DOHH2 (cell line): ENCODE results near the gene C2orf66.

Experiments used
- H3F3A ChIP-seq: fragments of 200-600 bp; sonication (generic), shearing (Covaris generic); 2 replicates; pipeline ENCODE4 v1.6.0; 2016; ENCODE audit warnings: antibody characterized with exemption, mild to moderate bottlenecking; ENCODE audit not compliant: control insufficient read depth, insufficient read depth
- H3K27ac ChIP-seq: fragments of 200-600 bp; sonication (generic); 2 replicates; pipeline ENCODE4 v1.5.1; 2014; ENCODE audit warnings: low read depth, mild to moderate bottlenecking, low read length, moderate library complexity
- H3K27me3 ChIP-seq: fragments of 200-600 bp; sonication (generic); 2 replicates; pipeline ENCODE4 v1.6.1; 2014; ENCODE audit warnings: mild to moderate bottlenecking, low read length, mixed read lengths; ENCODE audit not compliant: control insufficient read depth
- H3K36me3 ChIP-seq: fragments of 200-600 bp; sonication (generic); 2 replicates; pipeline ENCODE4 v1.6.1; 2014; ENCODE audit warnings: mild to moderate bottlenecking, low read length, moderate library complexity, mixed read lengths; ENCODE audit not compliant: control insufficient read depth
- H3K4me1 ChIP-seq: fragments of 200-600 bp; sonication (generic); 2 replicates; pipeline ENCODE4 v1.6.1; 2014; ENCODE audit warnings: mild to moderate bottlenecking, low read length, mixed read lengths; ENCODE audit not compliant: control insufficient read depth
- H3K4me2 ChIP-seq: fragments of 200-600 bp; sonication (generic); 2 replicates; pipeline ENCODE4 v1.6.0; 2014; ENCODE audit warnings: mild to moderate bottlenecking, low read length, moderate library complexity
- H3K4me3 ChIP-seq: fragments of 200-600 bp; sonication (generic); 2 replicates; pipeline ENCODE4 v1.5.1; 2014; ENCODE audit warnings: mild to moderate bottlenecking, low read length, mixed read lengths
- H3K79me2 ChIP-seq: fragments of 200-600 bp; sonication (generic); 2 replicates; pipeline ENCODE4 v1.6.1; 2014; ENCODE audit warnings: mild to moderate bottlenecking, low read length, mixed read lengths; ENCODE audit not compliant: control insufficient read depth
- H3K9me2 ChIP-seq: fragments of 200-600 bp; sonication (generic); replicated peaks from 2 replicates; pipeline ENCODE4 v1.6.1; 2014; ENCODE audit warnings: mild to moderate bottlenecking, low read length, mixed read lengths; ENCODE audit not compliant: control insufficient read depth
- H3K9me3 ChIP-seq: fragments of 200-600 bp; sonication (generic); 2 replicates; pipeline ENCODE4 v1.6.1; 2014; ENCODE audit warnings: antibody characterized with exemption, low read length, mixed read lengths; ENCODE audit not compliant: control insufficient read depth, insufficient read depth
- H4K20me1 ChIP-seq: fragments of 200-600 bp; sonication (generic); 2 replicates; pipeline ENCODE4 v1.6.0; 2014; ENCODE audit warnings: low read depth, mild to moderate bottlenecking, antibody characterized with exemption, low read length, moderate library complexity; ENCODE audit not compliant: control insufficient read depth, insufficient read depth
- CTCF ChIP-seq: fragments of 200-600 bp; sonication (generic); IDR thresholded peaks from one replicate; pipeline ENCODE4 v1.5.1; 2014; ENCODE audit warnings: antibody characterized with exemption, mild to moderate bottlenecking, low read depth, low read length; ENCODE audit not compliant: poor library complexity, severe bottlenecking
- EZH2phosphoT487 ChIP-seq: fragments of 200-600 bp; sonication (generic); IDR thresholded peaks from 2 replicates; pipeline ENCODE4 v1.6.1; 2017; ENCODE audit warnings: borderline replicate concordance, mild to moderate bottlenecking, antibody characterized with exemption, low read length, moderate library complexity, mixed read lengths

The C2orf66 gene

GRCh38 chr2:196821195-196821594, 12.0 kb upstream of the C2orf66 start:
- H3K79me2 ChIP-seq, result no peaks in the 10 kb centered on the region
- H3K4me1 ChIP-seq, result no peaks in the 10 kb centered on the region

GRCh38 chr2:196808083-196808665, 981 bp downstream of the C2orf66 start:
- H3K4me2 ChIP-seq, result no peak overlapping the region
- no peaks in the 10 kb centered on the region for H4K20me1 ChIP-seq
- TF ChIP-seq CTCF (no peak), EZH2phosphoT487 (no peak)
- no peaks in the 10 kb centered on the region for H3K9me3 ChIP-seq
- no peaks in the 10 kb centered on the region for H3F3A ChIP-seq
- H3K4me3 ChIP-seq, result no peak overlapping the region
- no peaks in the 10 kb centered on the region for H3K36me3 ChIP-seq
- H3K79me2 ChIP-seq, result no peaks in the 10 kb centered on the region
- H3K4me1 ChIP-seq, result peaks cover 2% of the 10 kb centered on the region; the same call in 1 of the 2 replicates
- H3K27me3 ChIP-seq, result 0 out of 2 replicates have a peak, but pooled peaks cover 2% of the 10 kb centered on the region
- no peaks in the 10 kb centered on the region for H3K9me2 ChIP-seq
- no peak overlapping the region for H3K27ac ChIP-seq

More at GRCh38 chr2:196821195-196821594, 12.0 kb upstream of the C2orf66 start:
- Histone ChIP-seq H3K9me2 (no peaks in the 10 kb centered on the region), H3K4me3 (no peak overlapping the region), H3F3A (no peaks in the 10 kb centered on the region), H4K20me1 (no peaks in the 10 kb centered on the region), H3K36me3 (no peaks in the 10 kb centered on the region), H3K4me2 (no peak overlapping the region), H3K27me3 (no peaks in the 10 kb centered on the region), H3K9me3 (no peaks in the 10 kb centered on the region), H3K27ac (no peak overlapping the region)
- TF ChIP-seq EZH2phosphoT487 (no peak), CTCF (no peak)

- Histone ChIP-seq H3K27ac (no peak overlapping the region), H3F3A (no peaks in the 10 kb centered on the region), H3K4me3 (no peak overlapping the region)
Observed at GRCh38 chr2:196804381-196804780, 4.8 kb downstream of the C2orf66 start.

More at GRCh38 chr2:196804381-196804780, 4.8 kb downstream of the C2orf66 start:
- H3K4me2 ChIP-seq, result no peak overlapping the region
- no peaks in the 10 kb centered on the region for H3K9me2 ChIP-seq
- peaks cover under 1% of the 10 kb centered on the region for H3K79me2 ChIP-seq
- no peaks in the 10 kb centered on the region for H3K9me3 ChIP-seq
- no peaks in the 10 kb centered on the region for H3K27me3 ChIP-seq
- H4K20me1 ChIP-seq, result no peaks in the 10 kb centered on the region
- H3K36me3 ChIP-seq, result no peaks in the 10 kb centered on the region
- TF ChIP-seq EZH2phosphoT487, result no peak
- no peak for TF ChIP-seq CTCF
- peaks cover 7% of the 10 kb centered on the region for H3K4me1 ChIP-seq
